ENCODE measurements around the gene TRPV3. TPM values are rescaled to one million over a fixed set of nuclear protein-coding genes. Genes with fewer than 3 reads are reported as not detected.

The TRPV3 gene
- total RNA-seq, 1 experiment from 2014 or later, result 0.07 TPM

GRCh38 chr17:3556239-3556915, 1.2 kb downstream of the TRPV3 start:
- Histone ChIP-seq H3K4me3 (no peak overlapping the region), H3K27me3 (no peaks in the 10 kb centered on the region), H3K9me3 (no peaks in the 10 kb centered on the region), H3K36me3 (no peaks in the 10 kb centered on the region)
- DNase-seq, result no peak

- no peak for DNase-seq
- Histone ChIP-seq H3K9me3 (no peaks in the 10 kb centered on the region), H3K4me3 (no peak overlapping the region), H3K27me3 (no peaks in the 10 kb centered on the region), H3K36me3 (no peaks in the 10 kb centered on the region)
These were observed 2.3 kb downstream of the TRPV3 start for GRCh38 chr17:3555189-3555796.

- Histone ChIP-seq H3K36me3 (no peaks in the 10 kb centered on the region), H3K4me3 (no peak overlapping the region), H3K27me3 (no peaks in the 10 kb centered on the region), H3K9me3 (no peaks in the 10 kb centered on the region)
- no peak for DNase-seq
These were observed 3.2 kb downstream of the TRPV3 start for GRCh38 chr17:3554440-3554839.

GRCh38 chr17:3553419-3554401, 3.9 kb downstream of the TRPV3 start:
- no peak overlapping the region for H3K4me3 ChIP-seq
- H3K27me3 ChIP-seq, result no peaks in the 10 kb centered on the region
- no peaks in the 10 kb centered on the region for H3K9me3 ChIP-seq
- no peaks in the 10 kb centered on the region for H3K36me3 ChIP-seq
- DNase-seq, result no peak

- no peak for DNase-seq
- no peaks in the 10 kb centered on the region for H3K9me3 ChIP-seq
These were observed 4.7 kb downstream of the TRPV3 start for GRCh38 chr17:3552916-3553315.

GRCh38 chr17:3551189-3551588, 6.4 kb downstream of the TRPV3 start:
- Histone ChIP-seq H3K27me3 (no peaks in the 10 kb centered on the region), H3K4me3 (no peak overlapping the region), H3K9me3 (no peaks in the 10 kb centered on the region), H3K36me3 (no peaks in the 10 kb centered on the region)
- DNase-seq, result no peak

More at GRCh38 chr17:3552916-3553315, 4.7 kb downstream of the TRPV3 start:
- H3K36me3 ChIP-seq, result no peaks in the 10 kb centered on the region
- H3K27me3 ChIP-seq, result no peaks in the 10 kb centered on the region
- no peak overlapping the region for H3K4me3 ChIP-seq

GRCh38 chr17:3549610-3550162, 7.9 kb downstream of the TRPV3 start:
- Histone ChIP-seq H3K9me3 (no peaks in the 10 kb centered on the region), H3K4me3 (no peak overlapping the region), H3K27me3 (no peaks in the 10 kb centered on the region), H3K36me3 (no peaks in the 10 kb centered on the region)
- no peak for DNase-seq

- H3K9me3 ChIP-seq, result no peaks in the 10 kb centered on the region
- no peak for DNase-seq
- H3K36me3 ChIP-seq, result no peaks in the 10 kb centered on the region
- H3K27me3 ChIP-seq, result no peaks in the 10 kb centered on the region
- no peak overlapping the region for H3K4me3 ChIP-seq
These were observed 10.0 kb downstream of the TRPV3 start for GRCh38 chr17:3547628-3548027.

- Histone ChIP-seq H3K36me3 (no peaks in the 10 kb centered on the region), H3K27me3 (no peaks in the 10 kb centered on the region), H3K9me3 (no peaks in the 10 kb centered on the region), H3K4me3 (no peak overlapping the region)
- no peak for DNase-seq
These were observed 10.6 kb downstream of the TRPV3 start for GRCh38 chr17:3546997-3547396.

GRCh38 chr17:3546521-3546920, 11.1 kb downstream of the TRPV3 start:
- DNase-seq, result no peak
- H3K9me3 ChIP-seq, result no peaks in the 10 kb centered on the region
- no peaks in the 10 kb centered on the region for H3K36me3 ChIP-seq
- H3K27me3 ChIP-seq, result no peaks in the 10 kb centered on the region
- no peak overlapping the region for H3K4me3 ChIP-seq

GRCh38 chr17:3545151-3545550, 12.5 kb downstream of the TRPV3 start:
- Histone ChIP-seq H3K27me3 (no peaks in the 10 kb centered on the region), H3K36me3 (no peaks in the 10 kb centered on the region), H3K9me3 (no peaks in the 10 kb centered on the region), H3K4me3 (no peak overlapping the region)
- no peak for DNase-seq

- no peak for DNase-seq
- H3K4me3 ChIP-seq, result no peak overlapping the region
- H3K9me3 ChIP-seq, result no peaks in the 10 kb centered on the region
- H3K36me3 ChIP-seq, result no peaks in the 10 kb centered on the region
- H3K27me3 ChIP-seq, result no peaks in the 10 kb centered on the region
These were observed 13.2 kb downstream of the TRPV3 start for GRCh38 chr17:3544365-3544764.

GRCh38 chr17:3543453-3543852, 14.2 kb downstream of the TRPV3 start:
- H3K36me3 ChIP-seq, result no peaks in the 10 kb centered on the region
- H3K27me3 ChIP-seq, result no peaks in the 10 kb centered on the region
- DNase-seq, result no peak
- no peaks in the 10 kb centered on the region for H3K9me3 ChIP-seq
- H3K4me3 ChIP-seq, result no peak overlapping the region

GRCh38 chr17:3542410-3543088, 15.1 kb downstream of the TRPV3 start:
- no peak overlapping the region for H3K4me3 ChIP-seq
- no peaks in the 10 kb centered on the region for H3K36me3 ChIP-seq
- H3K9me3 ChIP-seq, result no peaks in the 10 kb centered on the region
- DNase-seq, result no peak
- no peaks in the 10 kb centered on the region for H3K27me3 ChIP-seq

GRCh38 chr17:3539881-3540540, 17.6 kb downstream of the TRPV3 start:
- Histone ChIP-seq H3K9me3 (no peaks in the 10 kb centered on the region), H3K36me3 (no peaks in the 10 kb centered on the region), H3K4me3 (no peak overlapping the region), H3K27me3 (no peaks in the 10 kb centered on the region)
- DNase-seq, result no peak

- H3K9me3 ChIP-seq, result no peaks in the 10 kb centered on the region
- no peaks in the 10 kb centered on the region for H3K27me3 ChIP-seq
- H3K4me3 ChIP-seq, result no peak overlapping the region
- no peaks in the 10 kb centered on the region for H3K36me3 ChIP-seq
- DNase-seq, result no peak
These were observed 20.9 kb downstream of the TRPV3 start for GRCh38 chr17:3536716-3537115.
